ENCODE measurements around the gene IL6ST. TPM values are rescaled to one million over a fixed set of nuclear protein-coding genes. Genes with fewer than 3 reads are reported as not detected.

The IL6ST gene
- total RNA-seq, 1 donor, result 458 TPM

- H3K4me3 ChIP-seq (ENCODE audit: low read length), result no peak overlapping the region
Observed at GRCh38 chr5:55888205-55888604, 106.6 kb downstream of the IL6ST start.

GRCh38 chr5:55885359-55885758 lies 109.4 kb downstream of the IL6ST start:
- no peak overlapping the region for H3K4me3 ChIP-seq (ENCODE audit: low read length)
- no peaks in the 10 kb centered on the region for H3K27me3 ChIP-seq (ENCODE audit: insufficient read depth, low read length)
- H3K9me3 ChIP-seq (ENCODE audit: low read depth, low read length), result no peaks in the 10 kb centered on the region
- H3K4me1 ChIP-seq (ENCODE audit: insufficient read depth, low read length), result no peaks in the 10 kb centered on the region

More at GRCh38 chr5:55888205-55888604, 106.6 kb downstream of the IL6ST start:
- H3K27me3 ChIP-seq (ENCODE audit: insufficient read depth, low read length), result no peaks in the 10 kb centered on the region
- H3K9me3 ChIP-seq (ENCODE audit: low read depth, low read length), result no peaks in the 10 kb centered on the region
- H3K4me1 ChIP-seq (ENCODE audit: insufficient read depth, low read length), result no peaks in the 10 kb centered on the region

Other genes with a start within 250 kb of the IL6ST start
- gene IL31RA, start 143.6 kb downstream of the IL6ST start, total RNA-seq, result 1.8 TPM
- gene ANKRD55, start 238.4 kb upstream of the IL6ST start, total RNA-seq, result 8.6 TPM